ENCODE measurements around the gene IFNA6. TPM values are rescaled to one million over a fixed set of nuclear protein-coding genes. Genes with fewer than 3 reads are reported as not detected.

The IFNA6 gene
- total RNA-seq (ENCODE audit: low replicate concordance) = not detected in 2 replicates

GRCh38 chr9:21350787-21351186 is at the start of gene IFNA6:
Gene IFNA6, minus strand, starts transcription at chr9:21350887. Its CDS starts 0 bp downstream, at chr9:21350887.

DNA sequence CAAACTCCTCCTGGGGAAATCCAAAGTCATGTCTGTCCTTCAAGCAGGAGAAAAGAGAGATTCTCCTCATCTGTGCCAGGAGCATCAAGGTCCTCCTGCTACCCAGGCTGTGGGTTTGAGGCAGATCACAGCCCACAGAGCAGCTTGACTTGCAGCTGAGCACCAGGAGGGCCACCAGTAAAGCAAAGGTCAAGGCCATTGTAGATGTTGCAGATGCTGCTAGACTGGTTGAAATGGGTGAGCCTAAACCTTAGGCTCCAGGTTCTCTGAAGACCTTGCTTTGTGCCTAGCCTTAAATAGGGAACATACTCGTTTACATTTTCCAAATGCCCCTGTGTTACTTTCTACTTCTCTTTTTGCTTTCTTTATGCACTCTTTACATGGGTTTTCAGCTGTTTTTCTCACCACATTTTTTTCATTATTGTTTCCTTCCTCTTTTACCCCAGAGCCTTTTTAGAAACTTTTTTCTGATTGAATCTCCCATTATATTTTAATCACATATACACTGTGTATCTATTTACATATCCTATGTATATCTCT is 34.5 kb upstream of the IFNA6 start, which contains the start of gene IFNA2:
Gene IFNA2, minus strand, starts transcription at position 268 of the 540 bp plus-strand sequence. Its CDS starts 69 bp downstream, at position 199.

GRCh38 chr9:21367957-21368356 is 17.3 kb upstream of the IFNA6 start, which contains the start of gene IFNA13:
Gene IFNA13, minus strand, starts transcription at chr9:21368057. Its CDS starts 47 bp downstream, at chr9:21368010.

DNA sequence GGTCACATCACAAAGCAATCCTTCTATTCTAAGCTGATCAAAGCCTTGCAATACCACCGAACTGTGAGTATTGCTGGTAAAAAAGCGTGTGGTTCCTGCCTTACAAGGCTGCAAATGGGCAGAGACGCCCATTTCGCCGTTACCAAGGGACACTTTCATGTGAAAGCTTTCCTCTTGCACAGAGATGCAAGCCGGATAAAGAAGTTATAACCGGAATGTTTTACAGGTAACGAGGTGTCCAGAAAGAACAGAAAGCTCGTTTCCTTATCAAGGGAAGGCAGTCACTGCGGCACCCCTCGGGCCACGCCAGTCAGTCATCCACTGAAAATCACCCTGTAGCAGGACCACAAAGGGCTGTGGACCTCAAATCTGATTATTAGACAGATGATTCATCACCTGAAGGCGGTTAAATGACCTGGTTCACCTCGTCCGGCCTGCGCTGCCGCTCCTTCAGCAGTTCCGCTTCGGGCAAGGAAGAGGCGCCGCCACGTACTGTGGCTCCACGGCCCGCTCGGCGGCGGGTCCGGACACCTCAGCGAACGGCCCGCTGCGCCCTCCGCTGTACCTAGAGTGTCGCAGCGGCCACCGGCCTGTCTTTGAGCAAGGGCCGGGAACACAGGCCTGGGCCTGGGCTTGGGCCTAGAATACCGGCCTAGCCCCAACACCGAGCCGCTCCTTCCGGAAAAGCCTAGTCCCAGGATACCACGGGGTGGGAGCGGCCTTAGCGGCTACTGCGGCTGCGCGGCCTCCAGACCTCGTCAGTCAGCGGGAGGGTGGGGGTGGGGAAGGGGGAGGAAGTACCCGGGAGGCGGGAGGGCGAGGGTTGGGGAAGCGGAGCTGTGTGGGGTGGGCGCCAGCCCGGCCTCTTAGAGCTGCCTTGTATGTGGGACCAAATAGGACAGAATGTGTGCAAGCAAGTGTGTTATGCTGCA is 15.7 kb downstream of the IFNA6 start, which contains the start of gene KLHL9:
Gene KLHL9, minus strand, starts transcription at position 704 of the 932 bp plus-strand sequence. Its CDS starts 545 bp downstream, at position 159.

GRCh38 chr9:21305213-21305612 is 45.5 kb downstream of the IFNA6 start, which contains the start of gene IFNA5:
Gene IFNA5, minus strand, starts transcription at chr9:21305313. Its CDS starts 57 bp downstream, at chr9:21305256.

Other genes with a start within 250 kb of the IFNA6 start
- gene IFNW1, start 209.1 kb downstream of the IFNA6 start, total RNA-seq (ENCODE audit: low replicate concordance) = not detected in 2 replicates
- not detected in 2 replicates for gene IFNA21, start 184.2 kb downstream of the IFNA6 start, total RNA-seq (ENCODE audit: low replicate concordance)
- gene IFNA4, start 163.3 kb downstream of the IFNA6 start, total RNA-seq (ENCODE audit: low replicate concordance) = not detected in 2 replicates
- gene IFNA7, start 148.7 kb downstream of the IFNA6 start, total RNA-seq (ENCODE audit: low replicate concordance) = not detected in 2 replicates
- gene IFNA10, start 143.7 kb downstream of the IFNA6 start, total RNA-seq (ENCODE audit: low replicate concordance) = not detected in 2 replicates
- gene IFNA16, start 133.6 kb downstream of the IFNA6 start, total RNA-seq (ENCODE audit: low replicate concordance) = not detected in 2 replicates
- gene IFNA17, start 122.7 kb downstream of the IFNA6 start, total RNA-seq (ENCODE audit: low replicate concordance) = not detected in 2 replicates
- not detected in 2 replicates for gene IFNA14, start 110.9 kb downstream of the IFNA6 start, total RNA-seq (ENCODE audit: low replicate concordance)
- gene IFNA5, start 45.6 kb downstream of the IFNA6 start, total RNA-seq (ENCODE audit: low replicate concordance) = not detected in 2 replicates
- 25.9 and 31.9 TPM in 2 replicates for gene KLHL9, start 15.5 kb downstream of the IFNA6 start, total RNA-seq (ENCODE audit: low replicate concordance)
- not detected in 2 replicates for gene IFNA13, start 17.2 kb upstream of the IFNA6 start, total RNA-seq (ENCODE audit: low replicate concordance)
- gene IFNA2, start 34.5 kb upstream of the IFNA6 start, total RNA-seq (ENCODE audit: low replicate concordance) = not detected in 2 replicates
- not detected in 2 replicates for gene IFNA8, start 58.2 kb upstream of the IFNA6 start, total RNA-seq (ENCODE audit: low replicate concordance)
- gene IFNA1, start 89.6 kb upstream of the IFNA6 start, total RNA-seq (ENCODE audit: low replicate concordance) = not detected in 2 replicates
- gene IFNE, start 131.4 kb upstream of the IFNA6 start, total RNA-seq (ENCODE audit: low replicate concordance) = 2.2 and 4.4 TPM in 2 replicates